GM19372 (cell line): ENCODE measurements around the gene CHDH.
A peak's percentile ranks its signal among the peaks of the same experiment; 100 is the strongest.

Source experiments
- ATAC-seq: cut with Tn5 transposase; IDR thresholded peaks from one replicate; pipeline ENCODE4 v1.9.1; 2021; ENCODE audit warnings: mild to moderate bottlenecking, low read depth, moderate library complexity; ENCODE audit not compliant: unreplicated experiment

Gene CHDH

DNA sequence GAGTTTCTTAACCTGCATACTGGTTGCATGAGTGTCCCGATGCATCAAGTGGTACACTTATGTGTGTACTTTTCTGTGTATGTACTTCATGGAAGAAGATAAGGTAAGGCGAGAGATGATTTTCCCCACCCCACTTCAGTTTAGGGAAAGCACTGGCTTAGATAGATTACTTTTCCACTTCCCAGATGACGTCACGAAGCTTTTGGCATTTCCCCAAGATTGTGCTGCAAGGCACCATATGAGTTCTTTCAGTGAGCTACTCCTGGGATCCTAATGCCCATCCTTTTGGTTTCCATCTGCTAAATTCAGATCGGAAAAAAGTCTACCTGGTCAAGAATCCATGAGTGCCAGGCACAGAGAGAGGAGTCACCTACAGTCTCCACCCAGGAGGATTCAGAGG lies 4.7 kb upstream of the CHDH start:
- ATAC-seq = no peak

DNA sequence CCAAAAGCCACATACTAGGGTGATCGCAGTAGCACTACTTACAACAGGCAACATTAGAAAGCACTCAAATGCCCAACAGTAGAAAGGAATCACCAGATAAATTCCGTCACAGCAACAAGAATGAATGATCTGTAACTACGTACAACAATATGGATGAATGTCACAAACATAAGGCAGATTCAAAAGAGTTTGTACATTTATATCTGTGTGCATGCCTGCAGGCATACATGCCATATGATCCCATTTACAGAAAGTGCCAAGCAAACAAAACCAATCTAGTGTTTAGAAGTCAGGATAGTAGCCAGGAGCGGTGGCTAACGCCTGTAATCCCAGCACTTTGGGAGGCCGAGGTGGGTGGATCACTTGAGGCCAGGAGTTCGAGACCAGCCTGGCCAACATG lies 3.7 kb upstream of the CHDH start:
- ATAC-seq = no peak

DNA sequence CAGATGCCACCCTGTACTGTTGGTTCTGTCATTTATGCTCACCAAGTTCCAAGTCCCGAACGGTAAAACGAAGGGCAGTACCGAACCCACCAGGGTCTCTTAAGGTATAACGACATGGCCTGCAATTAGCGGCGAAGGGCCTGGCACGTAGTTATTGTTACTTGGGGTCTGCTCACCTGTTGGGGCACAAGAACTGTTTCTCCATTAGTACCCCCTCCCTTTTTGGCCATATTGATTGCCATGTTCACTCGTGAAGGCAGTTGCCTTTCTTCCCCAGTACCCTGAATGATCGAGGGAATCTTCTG lies 584 bp upstream of the CHDH start:
- ATAC-seq = no peak

GRCh38 chr3:53845881-53846133 lies 412 bp downstream of the CHDH start:
- ATAC-seq = peak; percentile 11

GRCh38 chr3:53845103-53845880 lies 927 bp downstream of the CHDH start:
- no peak for ATAC-seq

DNA sequence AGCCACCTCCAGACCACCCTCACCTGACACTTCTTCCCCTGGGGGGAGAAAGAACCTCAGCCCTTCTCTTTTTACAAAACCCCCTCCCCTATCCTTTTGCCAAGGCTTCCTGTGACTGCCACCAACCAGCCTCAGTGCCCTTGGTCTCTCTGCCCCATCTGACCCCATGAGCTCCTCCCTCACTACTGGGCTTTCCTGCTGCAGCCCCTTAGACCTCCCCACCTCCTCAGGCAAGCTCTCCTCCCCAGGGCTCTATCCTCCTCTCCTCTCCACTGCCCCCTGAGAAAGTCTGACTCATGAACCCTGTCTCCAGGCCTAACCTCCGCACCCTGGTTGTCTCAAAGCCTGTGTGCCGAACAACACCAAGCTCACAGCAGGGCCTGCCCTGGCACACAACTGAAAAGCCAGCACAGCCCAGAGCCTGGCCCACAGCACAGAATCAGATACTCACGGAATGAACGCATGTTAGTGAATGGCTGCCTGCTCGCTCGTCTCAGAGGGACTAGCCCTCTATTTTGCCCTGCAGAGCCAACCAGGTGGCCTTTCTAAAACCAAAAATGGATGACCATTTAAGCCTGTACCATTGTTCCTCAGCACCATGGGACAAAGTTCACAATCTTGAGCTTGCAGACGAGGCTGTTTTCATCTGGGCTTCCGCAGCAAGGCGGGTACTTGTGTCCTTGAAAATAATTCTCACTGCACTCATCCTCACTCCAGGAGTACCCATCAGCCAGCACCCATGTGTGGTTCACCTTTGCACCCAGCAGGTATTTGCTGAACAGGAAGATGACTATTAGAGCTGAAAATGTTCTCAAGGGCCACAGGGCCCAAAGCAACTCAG lies 1.7 kb downstream of the CHDH start:
- no peak for ATAC-seq

- no peak for ATAC-seq
Measured at GRCh38 chr3:53843195-53844177, 2.7 kb downstream of the CHDH start.

GRCh38 chr3:53842436-53843194 lies 3.6 kb downstream of the CHDH start:
- ATAC-seq = no peak

GRCh38 chr3:53841296-53841695 lies 4.9 kb downstream of the CHDH start:
- no peak for ATAC-seq

- no peak for ATAC-seq
Measured at GRCh38 chr3:53837331-53837730, 8.9 kb downstream of the CHDH start.

DNA sequence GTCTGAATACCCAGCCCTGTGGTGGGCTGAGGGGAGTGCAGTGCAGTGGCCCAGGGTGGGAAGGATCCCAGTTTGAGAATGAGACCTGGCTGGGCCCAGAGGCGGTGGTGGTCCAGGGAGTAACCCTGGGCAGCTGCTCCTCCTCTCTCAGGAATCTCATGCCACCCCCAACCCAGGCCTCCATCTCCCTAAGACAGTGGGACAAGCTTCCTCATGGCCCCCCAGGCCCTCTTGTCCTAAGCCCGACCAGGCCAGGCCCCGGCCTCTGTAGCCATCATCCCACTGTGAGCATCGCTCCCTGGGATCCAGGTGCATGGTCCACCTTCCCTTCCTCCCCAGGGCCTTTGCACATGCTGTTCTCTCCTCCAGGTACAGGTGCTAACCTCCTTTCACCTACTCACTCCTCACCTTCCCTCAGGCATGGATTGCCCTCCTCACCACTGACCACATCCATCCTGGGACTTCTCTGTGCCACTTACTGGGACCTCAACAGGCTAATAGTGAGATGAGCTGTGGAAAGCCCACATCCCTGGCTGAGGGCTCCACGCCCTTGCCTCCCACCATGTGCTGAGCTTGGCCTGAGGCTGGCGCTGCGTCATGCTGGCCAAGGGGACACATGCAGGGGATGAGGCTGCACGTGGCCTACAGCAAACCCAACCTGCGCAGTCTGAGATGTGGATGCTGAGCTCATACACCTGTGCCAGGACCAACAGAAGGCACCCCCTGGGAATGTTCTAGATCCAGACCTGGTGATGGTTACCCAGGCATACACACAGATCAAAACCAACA lies 9.9 kb downstream of the CHDH start:
- no peak for ATAC-seq

GRCh38 chr3:53835257-53835656 lies 11.0 kb downstream of the CHDH start:
- ATAC-seq = no peak

- ATAC-seq = no peak
Measured at GRCh38 chr3:53834429-53835095, 11.7 kb downstream of the CHDH start.

GRCh38 chr3:53833700-53834099 lies 12.5 kb downstream of the CHDH start:
- ATAC-seq = no peak

GRCh38 chr3:53833053-53833645 lies 13.1 kb downstream of the CHDH start:
- no peak for ATAC-seq

DNA sequence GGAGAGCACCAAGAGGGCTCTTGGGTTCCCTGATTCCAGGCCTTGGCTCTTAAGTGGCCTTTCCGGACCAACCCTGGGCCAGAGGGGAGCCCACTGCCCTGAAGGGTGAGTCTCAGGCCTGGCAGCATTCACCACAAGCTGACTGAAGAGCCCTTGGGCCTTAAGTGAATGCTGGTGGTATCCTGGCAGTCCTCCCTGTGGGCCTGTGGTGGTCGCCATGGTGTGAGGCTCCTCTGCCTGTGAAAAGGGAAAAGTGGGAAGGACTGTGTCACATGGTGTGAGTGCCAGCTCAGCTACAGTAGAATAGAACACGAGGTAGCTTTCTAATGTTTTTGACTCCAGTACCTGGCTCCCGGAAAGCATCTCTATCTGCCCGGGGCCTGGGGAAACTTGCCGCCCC lies 15.3 kb downstream of the CHDH start:
- no peak for ATAC-seq

- no peak for ATAC-seq
Measured at GRCh38 chr3:53829605-53830004, 16.6 kb downstream of the CHDH start.

DNA sequence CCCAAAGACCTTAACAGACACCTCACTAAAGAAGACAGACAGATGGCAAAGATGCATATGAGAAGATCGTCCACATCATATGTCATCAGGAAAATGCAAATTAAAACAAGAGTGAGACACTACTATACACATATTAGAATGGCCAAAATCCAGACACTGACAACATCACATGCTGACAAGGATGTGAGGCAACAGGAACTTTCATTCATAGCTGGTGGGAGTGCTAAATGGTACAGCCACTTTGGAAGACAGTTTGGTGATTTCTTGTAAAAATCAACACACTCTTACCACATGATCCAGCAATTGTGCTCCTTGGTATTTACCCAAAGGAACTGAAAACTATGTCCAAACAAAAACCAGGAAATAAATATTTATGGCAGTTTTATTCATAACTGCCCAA lies 17.6 kb downstream of the CHDH start:
- ATAC-seq = no peak

DNA sequence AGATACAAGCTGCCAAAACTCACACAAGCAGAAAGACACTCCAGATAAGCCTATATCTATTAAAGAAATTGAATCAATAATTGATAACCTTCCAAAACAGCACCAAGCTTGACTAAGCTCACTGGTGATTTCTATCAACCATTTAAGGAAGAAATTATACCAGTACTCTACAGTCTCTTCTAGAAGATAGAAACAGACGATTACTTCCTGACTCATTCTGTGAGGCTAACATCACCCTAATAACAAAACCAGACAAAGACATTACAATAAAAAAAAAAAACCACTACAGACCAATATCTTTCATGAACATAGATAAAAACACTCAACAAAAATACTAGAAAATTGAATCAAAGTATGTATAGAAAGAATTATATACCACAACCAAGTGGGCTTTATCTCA lies 20.2 kb downstream of the CHDH start:
- ATAC-seq = no peak
